H1 (cell line): ENCODE results near the gene L2HGDH. TPM values are rescaled to one million over a fixed set of nuclear protein-coding genes. Genes with fewer than 3 reads are reported as not detected.
A peak's percentile ranks its signal among the peaks of the same experiment; 100 is the strongest.

Experiments used
- CTCF ChIA-PET: fragments of 300-600 bp; sonication (Branson Sonifier 250); formaldehyde crosslinking; loops from one replicate; lab custom pipeline; 2021; ENCODE audit not compliant: partially characterized antibody; lab: Charles Lee
- POLR2A ChIA-PET: fragments of 300-600 bp; sonication (Branson Sonifier 250); formaldehyde crosslinking; loops from one replicate; lab custom pipeline; 2021; ENCODE audit warnings: inconsistent platforms; ENCODE audit not compliant: partially characterized antibody; lab: Charles Lee
- DNase-seq, 2 experiments: peaks; one replicate each; pipeline versions ENCODE4 v3.0.0 to v3.0.0-alpha.2; 2010 to 2022; ENCODE audit warnings: low spot score in 2 of 2, low read depth in 1 of 2, mixed read lengths in 1 of 2
- FAIRE-seq: peaks from 2 replicates; lab custom pipeline; 2011; peaks lifted over from hg19 to GRCh38; lab: Jason Lieb, UNC
- H2AFZ ChIP-seq: 2 replicates; pipeline ENCODE4 v1.8.1; 2012; ENCODE audit warnings: low read length, inconsistent platforms
- H2AK5ac ChIP-seq: 2 replicates; pipeline ENCODE4 v1.6.1; 2013; ENCODE audit warnings: low read depth, low read length
- H2BK120ac ChIP-seq: replicated peaks from 2 replicates; pipeline ENCODE3; 2013; ENCODE audit warnings: low read depth, low read length, inconsistent platforms
- H2BK12ac ChIP-seq: 2 replicates; pipeline ENCODE4 v1.6.1; 2013; ENCODE audit warnings: low read depth, low read length
- H2BK15ac ChIP-seq: 2 replicates; pipeline ENCODE4 v1.6.1; 2013; ENCODE audit warnings: low read length
- H2BK20ac ChIP-seq: 2 replicates; pipeline ENCODE4 v1.6.1; 2013; ENCODE audit warnings: low read length
- H2BK5ac ChIP-seq: 2 replicates; pipeline ENCODE4 v1.6.1; 2013; ENCODE audit warnings: low read depth, low read length
- H3K14ac ChIP-seq: 2 replicates; pipeline ENCODE4 v1.6.1; 2013; ENCODE audit warnings: inconsistent platforms; ENCODE audit not compliant: insufficient read length
- H3K18ac ChIP-seq: 2 replicates; pipeline ENCODE4 v1.6.1; 2013; ENCODE audit warnings: low read length; ENCODE audit errors: extremely low read depth
- H3K23ac ChIP-seq: 2 replicates; pipeline ENCODE4 v1.6.1; 2013; ENCODE audit warnings: inconsistent platforms; ENCODE audit not compliant: insufficient read length
- H3K23me2 ChIP-seq: 2 replicates; pipeline ENCODE4 v1.6.1; 2013; ENCODE audit warnings: low read depth, low read length
- H3K27ac ChIP-seq: 2 replicates; pipeline ENCODE4 v1.6.1; 2011; ENCODE audit warnings: low read depth, low read length, inconsistent platforms
- H3K27me3 ChIP-seq, 4 experiments: replicated peaks in 1 of 4; 1 replicate in 1 of 4; 2 replicates in 3 of 4; pipeline versions ENCODE4 v1.6.1 to v1.8.1; 2011 to 2013; ENCODE audit warnings: low read length in 3 of 4, mild to moderate bottlenecking in 3 of 4, inconsistent platforms in 2 of 4, mixed read lengths in 2 of 4, moderate library complexity in 1 of 4; ENCODE audit not compliant: control insufficient read depth in 3 of 4, insufficient read depth in 3 of 4; ENCODE audit errors: extremely low read depth in 1 of 4
- H3K36me3 ChIP-seq, 4 experiments: 2 replicates each; pipeline versions ENCODE4 v1.6.1 to v1.8.1; 2011 to 2013; ENCODE audit warnings: mild to moderate bottlenecking in 4 of 4, low read length in 3 of 4, moderate library complexity in 2 of 4, control low read depth in 1 of 4, inconsistent platforms in 1 of 4; ENCODE audit not compliant: insufficient read depth in 4 of 4, control insufficient read depth in 2 of 4
- H3K4ac ChIP-seq: replicated peaks from 2 replicates; pipeline ENCODE3; 2013; ENCODE audit warnings: low read length, low read depth, mixed read lengths, inconsistent platforms; ENCODE audit not compliant: insufficient read length
- H3K4me1 ChIP-seq, 4 experiments: replicated peaks in 1 of 4; 1 replicate in 1 of 4; 2 replicates in 3 of 4; pipeline versions ENCODE4 v1.6.1 to v1.8.1; 2011 to 2013; ENCODE audit warnings: low read length in 3 of 4, inconsistent platforms in 2 of 4, mixed read lengths in 1 of 4; ENCODE audit not compliant: insufficient read depth in 4 of 4, control insufficient read depth in 3 of 4
- H3K4me2 ChIP-seq, 2 experiments: 2 replicates each; pipeline versions ENCODE4 v1.6.1 to v1.8.1; 2011 to 2013; ENCODE audit warnings: low read depth in 2 of 2, low read length in 2 of 2, control low read depth in 1 of 2, inconsistent platforms in 1 of 2, mild to moderate bottlenecking in 1 of 2; ENCODE audit not compliant: insufficient read depth in 1 of 2
- H3K4me3 ChIP-seq, 4 experiments: fragments of 200-600, 300-600 bp in 1 of 4; sonication (generic), shearing (Covaris generic), sonication (Bioruptor Twin) in 1 of 4; 2 replicates each; pipeline versions ENCODE4 v1.5.1 to v1.8.1; 2011 to 2016; ENCODE audit warnings: low read length in 4 of 4, low read depth in 3 of 4, control low read depth in 2 of 4, inconsistent platforms in 2 of 4, mild to moderate bottlenecking in 2 of 4, mixed read lengths in 1 of 4, moderate library complexity in 1 of 4; ENCODE audit not compliant: insufficient read depth in 2 of 4; ENCODE audit errors: extremely low read depth in 1 of 4
- H3K56ac ChIP-seq: replicated peaks from 2 replicates; pipeline ENCODE3; 2013; ENCODE audit warnings: low read depth, mild to moderate bottlenecking, mixed read lengths, low read length, inconsistent platforms; ENCODE audit not compliant: insufficient read length
- H3K79me1 ChIP-seq: 2 replicates; pipeline ENCODE4 v1.6.1; 2013; ENCODE audit warnings: low read depth, low read length, control low read depth
- H3K79me2 ChIP-seq, 2 experiments: 2 replicates each; pipeline versions ENCODE4 v1.6.1 to v1.8.1; 2012 to 2013; ENCODE audit warnings: low read length in 2 of 2, mild to moderate bottlenecking in 2 of 2, inconsistent platforms in 1 of 2; ENCODE audit not compliant: insufficient read depth in 2 of 2, control insufficient read depth in 1 of 2
- H3K9ac ChIP-seq, 4 experiments: replicated peaks in 1 of 4; 1 replicate in 1 of 4; 2 replicates in 3 of 4; pipeline versions ENCODE4 v1.6.1 to v1.8.1; 2011 to 2013; ENCODE audit warnings: low read depth in 3 of 4, low read length in 3 of 4, control low read depth in 2 of 4, mild to moderate bottlenecking in 2 of 4, moderate library complexity in 2 of 4, inconsistent platforms in 1 of 4; ENCODE audit errors: extremely low read depth in 1 of 4
- H3K9me3 ChIP-seq, 2 experiments: 2 replicates each; pipeline versions ENCODE4 v1.6.1 to v1.8.1; 2012 to 2013; ENCODE audit warnings: mild to moderate bottlenecking in 2 of 2, moderate library complexity in 2 of 2, control low read depth in 1 of 2, inconsistent platforms in 1 of 2, low read depth in 1 of 2, low read length in 1 of 2, mixed read lengths in 1 of 2; ENCODE audit not compliant: insufficient read depth in 2 of 2
- H4K20me1 ChIP-seq, 2 experiments: replicated peaks in 1 of 2; 2 replicates each; pipeline versions ENCODE3 to v1.8.1; 2011 to 2013; ENCODE audit warnings: inconsistent platforms in 2 of 2, low read length in 2 of 2, mild to moderate bottlenecking in 1 of 2; ENCODE audit not compliant: insufficient read depth in 2 of 2, control insufficient read depth in 1 of 2
- H4K5ac ChIP-seq: 2 replicates; pipeline ENCODE4 v1.6.1; 2013; ENCODE audit warnings: low read length, low read depth, mixed read lengths, inconsistent platforms; ENCODE audit not compliant: insufficient read length
- H4K8ac ChIP-seq: 2 replicates; pipeline ENCODE4 v1.8.0; 2013; ENCODE audit warnings: mild to moderate bottlenecking, moderate library complexity, low read length, inconsistent platforms; ENCODE audit not compliant: insufficient read depth; ENCODE audit errors: extremely low read depth
- H4K91ac ChIP-seq: replicated peaks from 2 replicates; pipeline ENCODE3; 2013; ENCODE audit warnings: low read length, mixed read lengths, inconsistent platforms; ENCODE audit not compliant: insufficient read length
- ASH2L ChIP-seq: fragments of 200-600, 300-600 bp; sonication (generic); IDR thresholded peaks from one replicate; pipeline ENCODE4 v1.7.1; 2017; ENCODE audit warnings: low read length
- RBBP5 ChIP-seq: IDR thresholded peaks from 2 replicates; pipeline ENCODE4 v1.7.1; 2012; ENCODE audit warnings: low read depth, mild to moderate bottlenecking, inconsistent platforms, low read length, moderate library complexity, borderline replicate concordance
- SIN3A ChIP-seq, 2 experiments: IDR thresholded peaks in 1 of 2; conservative IDR thresholded peaks in 1 of 2; 2 replicates each; pipeline ENCODE4 v1.6.1; 2011 to 2012; ENCODE audit warnings: low read length in 2 of 2, improper control_type of control experiment in 1 of 2, low read depth in 1 of 2, mild to moderate bottlenecking in 1 of 2
- SP1 ChIP-seq: IDR thresholded peaks from 2 replicates; pipeline ENCODE4 v1.6.1; 2011; ENCODE audit warnings: low read depth, low read length
- SP2 ChIP-seq: IDR thresholded peaks from 2 replicates; pipeline ENCODE4 v1.6.1; 2012; ENCODE audit warnings: mild to moderate bottlenecking, low read length, inconsistent platforms
- WGBS, 2 experiments: shearing (Covaris generic) in 1 of 2; methylation state at CpG; one replicate each; pipeline versions ENCODE4 v1.1.6 to v1.1.7; 2013 to 2015; ENCODE audit warnings: low lambda C conversion rate in 2 of 2, mixed read lengths in 2 of 2, inconsistent platforms in 1 of 2, low coverage in 1 of 2, missing lambda C conversion rate in 1 of 2; ENCODE audit not compliant: insufficient replicate concordance in 2 of 2, insufficient coverage in 1 of 2, insufficient read length in 1 of 2; ENCODE audit errors: extremely low coverage in 1 of 2, missing lambda C conversion rate in 1 of 2; 5-methylcytosine and 5-hydroxymethylcytosine counted together
- polyA plus RNA-seq, 7 experiments: library from polyadenylated mRNA; depleted of rRNA in 3 of 7; stranded (reverse) in 5 of 7; unstranded in 2 of 7; fragments of >200 nt in 5 of 7; fragments of 200-250 nt in 2 of 7; gene quantifications; 1 replicate in 5 of 7; 2 replicates in 1 of 7; 4 replicates in 1 of 7; pipeline versions ENCODE4 v1.2.1 to v1.2.3, GENCODE V29; 2011 to 2013; ENCODE audit warnings: missing spikeins in 2 of 7, mixed read lengths in 2 of 7
- total RNA-seq: library from RNA; stranded (reverse); fragmentation: NEBNext Ultra II Directional; extraction: Animal tissue kit (Norgen Biotek cat#: 25700); gene quantifications from 2 replicates; pipeline ENCODE4 v1.2.1, GENCODE V29; 2021

L2HGDH gene
- total and polyA plus RNA-seq, 2 of the 8 experiments (the other 6 are each of a cell fraction or from before 2014, with no cell fraction given) = 12.2 to 28.6 TPM

DNA sequence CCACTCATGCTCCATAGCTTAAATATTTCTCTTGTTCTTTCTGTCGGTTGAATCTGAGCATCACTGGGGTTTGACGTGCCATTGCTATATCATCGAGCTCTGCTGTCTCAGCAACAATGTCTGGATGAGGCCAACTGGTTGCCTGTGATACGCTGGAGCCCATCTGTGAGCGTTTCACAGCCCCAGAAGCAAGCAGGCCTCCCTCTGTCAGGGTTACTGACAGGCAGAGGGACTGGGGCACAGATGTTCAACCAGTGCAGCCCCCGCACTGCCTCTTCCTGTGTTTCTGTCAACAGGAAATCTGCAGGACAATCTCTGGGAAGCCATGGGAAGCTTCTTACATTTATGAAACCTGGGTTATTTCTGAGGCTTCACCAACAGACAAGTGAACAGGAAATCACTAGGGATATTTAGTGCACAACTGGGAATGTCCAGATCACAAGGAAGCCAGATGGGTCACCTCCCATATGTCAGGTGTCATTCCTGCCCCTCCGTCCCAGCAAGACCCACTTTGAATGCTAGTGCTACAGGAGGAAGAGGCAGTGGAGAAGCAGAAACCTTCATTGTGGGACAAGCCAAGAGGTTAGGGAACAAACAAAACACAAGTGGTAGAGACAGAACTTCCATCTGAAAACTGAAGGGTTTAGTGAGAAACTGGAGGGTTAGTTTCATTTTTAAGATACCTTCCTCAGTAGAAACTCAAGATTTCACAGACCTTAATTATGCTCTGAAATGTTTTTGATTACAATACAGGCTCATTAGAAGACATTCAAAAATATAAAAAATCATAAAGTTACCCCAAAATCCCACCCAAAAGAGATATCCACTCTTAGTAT, 24.2 kb upstream of the L2HGDH start:
- CTCF ChIA-PET = interaction anchor here (0.6 to 1.4 kb wide), 3 partner anchors 17 to 134 kb away, joined by 3 to 4 read pairs (median 3); no protein-coding TSS in a partner anchor
- Histone ChIP-seq H3K18ac (no peak overlapping the region), H4K20me1 (no peaks in the 10 kb centered on the region), H2BK20ac (no peak overlapping the region), H3K56ac (no peak overlapping the region), H3K36me3 (peaks cover 0 to 2% (median 0%) of the 10 kb centered on the region in 4 experiments; a peak in 1 of 8 replicates), H3K27me3 (no peaks in the 10 kb centered on the region), H3K23me2 (no peaks in the 10 kb centered on the region), H3K4ac (no peak overlapping the region), H2AK5ac (peak overlapping the region; percentile 54), H3K9me3 (no peaks in the 10 kb centered on the region), H4K5ac (no peak overlapping the region), H3K4me3 (no peak overlapping the region), H2BK15ac (peak overlapping the region; percentile 54; the same call in 1 of the 2 replicates), H2BK12ac (peak overlapping the region; percentile 70), H3K9ac (no peak overlapping the region), H2BK5ac (peak overlapping the region; percentile 81), H3K4me2 (0 out of 4 replicates have a peak overlapping the region, but pooled peaks of 1 of the 2 experiments have one; percentile 7), H3K79me1 (no peaks in the 10 kb centered on the region), H4K8ac (no peak overlapping the region), H3K79me2 (no peaks in the 10 kb centered on the region), H3K4me1 (peaks cover 8 to 13% (median 11%) of the 10 kb centered on the region in 4 experiments; a peak in 6 of 7 replicates), H3K23ac (no peak overlapping the region), H2AFZ (no peak overlapping the region), H2BK120ac (no peak overlapping the region), H3K14ac (no peak overlapping the region), H4K91ac (no peak overlapping the region), H3K27ac (peak overlapping the region; percentile 6; the same call in 1 of the 2 replicates)
- POLR2A ChIA-PET = interaction anchor here (0.6 to 1.3 kb wide), 6 partner anchors 10 to 58 kb away, joined by 3 to 5 read pairs (median 3); no protein-coding TSS in a partner anchor
- WGBS, 2 experiments = 84% methylated on average over 7 of the region's 7 CpGs; no CpG with 5 or more reads in 1 of the 2 experiments
- TF ChIP-seq SP2 (no peak), RBBP5 (no peak), ASH2L (no peak), SP1 (no peak), SIN3A (conservative IDR thresholded peaks at IDR 0.05 in 1 of 2, IDR thresholded peaks at IDR 0.05 in 1 of 2; ENCODE audit: low read depth in 1 of 2, low read length in 2 of 2) (peak in 1 of 2 experiments; percentile 56; a peak in 1 of 4 replicates)
- FAIRE-seq (no peak), DNase-seq (no peak)
